ENCODE measurements around the gene HOXD8. TPM values are rescaled to one million over a fixed set of nuclear protein-coding genes. Genes with fewer than 3 reads are reported as not detected.

HOXD8 gene
- total RNA-seq, 1 donor from 2014 or later: 30.3 TPM

- DNase-seq: no peak
These were observed 18.4 kb downstream of the HOXD8 start for GRCh38 chr2:176147800-176148496.

- no peak for DNase-seq
These were observed 19.4 kb downstream of the HOXD8 start for GRCh38 chr2:176148751-176149421.

GRCh38 chr2:176149481-176149938 lies 20.0 kb downstream of the HOXD8 start:
- no peak for DNase-seq

- no peak for DNase-seq
These were observed 20.6 kb downstream of the HOXD8 start for GRCh38 chr2:176149939-176150583.

- no peak for DNase-seq
These were observed 21.3 kb downstream of the HOXD8 start for GRCh38 chr2:176150584-176151441.

- no peak for DNase-seq
These were observed 22.2 kb downstream of the HOXD8 start, which contains the start of gene HOXD4 for GRCh38 chr2:176151442-176152287. TSS of gene HOXD4 (plus strand) at chr2:176151550. CDS start at chr2:176151634, 84 bp downstream.

- DNase-seq: peak; percentile 26
These were observed 23.1 kb downstream of the HOXD8 start for GRCh38 chr2:176152350-176153181.

- DNase-seq: no peak
These were observed 25.2 kb downstream of the HOXD8 start for GRCh38 chr2:176154576-176155252.

- DNase-seq: no peak
These were observed 26.0 kb downstream of the HOXD8 start for GRCh38 chr2:176155356-176156044.

GRCh38 chr2:176156301-176156806 lies 26.8 kb downstream of the HOXD8 start:
- no peak for DNase-seq

- DNase-seq: no peak
These were observed 27.4 kb downstream of the HOXD8 start, which contains the start of gene HOXD3 for GRCh38 chr2:176156807-176157498. TSS of gene HOXD3 (plus strand) at chr2:176157307. CDS start at chr2:176169115, 11,808 bp downstream.

- no peak for DNase-seq
These were observed 28.1 kb downstream of the HOXD8 start for GRCh38 chr2:176157499-176158185.

GRCh38 chr2:176158186-176158591 lies 28.7 kb downstream of the HOXD8 start:
- no peak for DNase-seq

- no peak for DNase-seq
These were observed 29.6 kb downstream of the HOXD8 start for GRCh38 chr2:176158855-176159662.

- no peak for DNase-seq
These were observed 30.3 kb downstream of the HOXD8 start for GRCh38 chr2:176159663-176160250.

- DNase-seq: no peak
These were observed 30.9 kb downstream of the HOXD8 start for GRCh38 chr2:176160251-176160985.

All from dermis blood vessel endothelial cell (primary cell).